Spinal cord (tissue), 10 donors: ENCODE measurements around the gene ASTN2. TPM values are rescaled to one million over a fixed set of nuclear protein-coding genes. Genes with fewer than 3 reads are reported as not detected.
A peak's percentile ranks its signal among the peaks of the same experiment; 100 is the strongest.

ENCODE experiments used
- DNase-seq, 6 donors: peaks; one replicate each; pipeline versions ENCODE4 v3.0.0 to v3.0.0-alpha.2; 2013 to 2015; ENCODE audit warnings: low spot score in 6 of 6, low read depth in 4 of 6
- H3K27ac ChIP-seq: one replicate; pipeline ENCODE4 v1.5.1; 2013; ENCODE audit warnings: low read depth, low read length, control low read depth
- H3K27me3 ChIP-seq: one replicate; pipeline ENCODE4 v1.6.1; 2013; ENCODE audit warnings: low read length; ENCODE audit not compliant: control insufficient read depth, insufficient read depth
- H3K36me3 ChIP-seq: one replicate; pipeline ENCODE4 v1.6.1; 2013; ENCODE audit warnings: low read length; ENCODE audit not compliant: control insufficient read depth, insufficient read depth
- H3K4me1 ChIP-seq: one replicate; pipeline ENCODE4 v1.6.1; 2013; ENCODE audit warnings: low read length; ENCODE audit not compliant: control insufficient read depth, insufficient read depth
- H3K4me3 ChIP-seq: one replicate; pipeline ENCODE4 v1.5.1; 2013; ENCODE audit warnings: low read depth, low read length, control low read depth
- H3K9me3 ChIP-seq: one replicate; pipeline ENCODE4 v1.6.1; 2013; ENCODE audit warnings: low read length; ENCODE audit not compliant: control insufficient read depth, insufficient read depth
- WGBS: methylation state at CpG from one replicate; pipeline ENCODE4 v1.1.5; 2013; ENCODE audit warnings: missing lambda C conversion rate; ENCODE audit not compliant: insufficient coverage; 5-methylcytosine and 5-hydroxymethylcytosine counted together
- polyA plus RNA-seq, 2 donors: library from polyadenylated mRNA; unstranded; fragments of 120-200 nt; gene quantifications; one replicate each; pipeline ENCODE4 v1.2.1, GENCODE V29; 2013; ENCODE audit not compliant: insufficient read length in 2 of 2
- total RNA-seq, 2 donors: library from RNA; depleted of rRNA in 1 of 2; stranded (reverse); fragments of 120-200 nt in 1 of 2; fragments of >200 nt in 1 of 2; gene quantifications; one replicate each; pipeline versions ENCODE4 v1.2.3 to v1.2.4, GENCODE V29; 2013 to 2014
- donor health status: healthy.

Gene ASTN2
- total and polyA plus RNA-seq, 4 donors, result 35.8 to 48.8 (median 41.4) TPM

DNA sequence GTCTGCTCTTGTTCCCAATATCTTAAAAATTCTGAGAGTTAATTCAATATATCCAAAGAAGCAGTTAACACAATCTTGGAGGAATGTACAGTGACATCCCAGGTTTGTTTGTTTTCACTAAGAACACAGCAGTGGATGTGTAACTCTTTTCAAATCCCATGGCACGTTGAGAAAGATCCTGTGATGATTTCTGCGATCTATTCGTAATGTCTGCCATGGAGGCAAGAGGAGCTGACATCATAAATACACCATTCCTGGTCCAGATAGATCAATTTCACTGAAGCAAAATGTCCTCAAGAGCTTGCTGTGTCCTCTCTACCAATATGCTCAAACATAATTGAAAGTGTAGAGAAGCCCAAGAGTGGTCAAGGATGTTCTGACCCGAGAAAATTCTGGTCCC, 980.5 kb downstream of the ASTN2 start:
- H3K4me1 ChIP-seq, result no peaks in the 10 kb centered on the region
- H3K27ac ChIP-seq, result no peak overlapping the region
- no peak overlapping the region for H3K4me3 ChIP-seq
- H3K27me3 ChIP-seq, result no peaks in the 10 kb centered on the region
- H3K9me3 ChIP-seq, result no peaks in the 10 kb centered on the region
- DNase-seq, result no peak
- H3K36me3 ChIP-seq, result no peaks in the 10 kb centered on the region
- WGBS, result 80% methylated on average over 1 of the region's 4 CpGs

DNA sequence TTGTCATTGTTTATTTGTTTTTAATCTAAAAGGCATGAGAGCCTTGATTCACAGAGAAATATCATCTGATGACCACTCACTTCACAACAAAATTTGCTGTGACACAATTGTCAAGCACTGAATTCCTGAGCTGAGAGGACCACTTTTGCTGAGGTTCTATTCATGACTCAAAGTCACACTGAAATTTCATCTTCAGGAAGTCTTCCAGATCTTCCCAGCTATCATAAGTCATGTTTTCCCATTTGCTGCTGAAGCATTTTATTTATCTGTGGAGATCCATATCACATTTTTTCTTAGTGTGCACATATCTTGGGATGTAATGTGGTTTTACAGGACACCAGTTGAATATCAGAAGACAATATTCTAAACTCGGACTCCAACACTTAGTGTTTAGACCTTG, 982.8 kb downstream of the ASTN2 start:
- no peak for DNase-seq
- no peak overlapping the region for H3K27ac ChIP-seq
- no CpG with 5 or more reads among the region's 1 CpG for WGBS

DNA sequence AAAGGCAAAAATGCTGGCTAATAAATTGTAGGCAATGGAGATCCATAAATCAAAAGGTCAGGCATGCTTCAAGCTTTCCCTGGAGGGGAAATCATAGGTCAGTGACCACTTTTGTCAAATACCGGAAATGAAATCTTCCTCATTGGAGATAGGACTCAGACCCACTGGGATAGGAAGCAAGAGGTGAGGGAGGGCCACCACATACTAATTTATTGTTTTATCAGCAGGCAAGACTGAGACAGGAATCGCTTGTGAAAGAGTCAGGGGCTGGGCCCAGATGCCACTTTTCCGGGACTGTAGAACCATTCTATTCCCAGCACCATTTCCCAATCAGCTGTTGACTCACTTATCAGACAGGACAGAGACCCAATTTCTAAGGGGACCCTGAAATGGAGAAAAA, 984.0 kb downstream of the ASTN2 start:
- no peaks in the 10 kb centered on the region for H3K27me3 ChIP-seq
- H3K4me1 ChIP-seq, result no peaks in the 10 kb centered on the region
- no peak overlapping the region for H3K27ac ChIP-seq
- WGBS, result 100% methylated on average over 1 of the region's 3 CpGs
- peaks cover under 1% of the 10 kb centered on the region for H3K36me3 ChIP-seq
- no peaks in the 10 kb centered on the region for H3K9me3 ChIP-seq
- no peak for DNase-seq
- no peak overlapping the region for H3K4me3 ChIP-seq

More for the DNA sequence above, 982.8 kb downstream of the ASTN2 start:
- Histone ChIP-seq H3K36me3 (no peaks in the 10 kb centered on the region), H3K4me3 (no peak overlapping the region), H3K4me1 (no peaks in the 10 kb centered on the region), H3K9me3 (no peaks in the 10 kb centered on the region), H3K27me3 (no peaks in the 10 kb centered on the region)

DNA sequence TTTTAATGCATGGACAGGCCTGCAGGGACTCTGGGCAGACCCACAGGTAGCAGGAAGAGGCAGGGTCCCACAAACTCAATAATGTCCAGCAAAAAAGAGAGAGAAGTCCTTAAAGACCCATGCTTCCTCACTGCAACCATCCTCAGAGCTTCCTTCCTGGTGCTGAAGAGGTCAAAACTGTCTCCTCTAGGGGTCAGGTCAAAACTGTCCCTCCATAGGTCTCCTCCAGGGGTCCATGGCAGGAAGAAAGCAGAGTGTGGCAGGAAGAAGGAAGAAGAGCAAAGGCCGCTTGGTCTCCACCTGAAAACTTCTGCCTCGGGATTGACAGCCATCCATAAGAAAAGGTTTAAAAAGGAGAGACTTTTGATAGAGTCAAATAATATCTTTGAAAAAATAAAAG, 989.6 kb downstream of the ASTN2 start:
- no peaks in the 10 kb centered on the region for H3K4me1 ChIP-seq
- H3K27ac ChIP-seq, result no peak overlapping the region
- DNase-seq, result no peak
- H3K9me3 ChIP-seq, result no peaks in the 10 kb centered on the region
- peaks cover 8% of the 10 kb centered on the region for H3K36me3 ChIP-seq
- no peaks in the 10 kb centered on the region for H3K27me3 ChIP-seq
- no peak overlapping the region for H3K4me3 ChIP-seq
- 92% methylated on average over 2 of the region's 2 CpGs for WGBS

DNA sequence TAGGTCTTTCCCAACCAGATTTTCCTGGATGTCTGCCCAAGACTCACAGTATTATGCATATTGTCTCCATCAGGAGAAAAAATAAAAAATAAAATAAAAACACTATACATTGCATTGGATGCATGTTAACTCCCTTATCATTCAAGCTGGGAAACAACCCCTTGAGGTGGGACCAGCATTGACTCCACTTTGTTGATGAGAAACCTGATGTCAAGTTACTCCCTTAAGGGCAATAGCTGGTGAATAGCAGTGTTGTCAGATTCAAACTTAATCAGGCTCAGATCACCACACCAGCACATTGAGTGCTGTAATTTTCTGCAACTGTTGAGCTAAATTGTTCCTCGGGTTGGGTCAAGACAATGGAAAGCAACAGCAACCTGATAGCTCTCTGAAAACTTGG, 991.7 kb downstream of the ASTN2 start:
- Histone ChIP-seq H3K4me1 (no peaks in the 10 kb centered on the region), H3K27me3 (no peaks in the 10 kb centered on the region), H3K9me3 (no peaks in the 10 kb centered on the region), H3K27ac (no peak overlapping the region), H3K4me3 (no peak overlapping the region), H3K36me3 (peaks cover 8% of the 10 kb centered on the region)
- DNase-seq, result peak in 1 of 6 donors; percentile 13
- WGBS, result 80% methylated on average over 1 of the region's 1 CpG

DNA sequence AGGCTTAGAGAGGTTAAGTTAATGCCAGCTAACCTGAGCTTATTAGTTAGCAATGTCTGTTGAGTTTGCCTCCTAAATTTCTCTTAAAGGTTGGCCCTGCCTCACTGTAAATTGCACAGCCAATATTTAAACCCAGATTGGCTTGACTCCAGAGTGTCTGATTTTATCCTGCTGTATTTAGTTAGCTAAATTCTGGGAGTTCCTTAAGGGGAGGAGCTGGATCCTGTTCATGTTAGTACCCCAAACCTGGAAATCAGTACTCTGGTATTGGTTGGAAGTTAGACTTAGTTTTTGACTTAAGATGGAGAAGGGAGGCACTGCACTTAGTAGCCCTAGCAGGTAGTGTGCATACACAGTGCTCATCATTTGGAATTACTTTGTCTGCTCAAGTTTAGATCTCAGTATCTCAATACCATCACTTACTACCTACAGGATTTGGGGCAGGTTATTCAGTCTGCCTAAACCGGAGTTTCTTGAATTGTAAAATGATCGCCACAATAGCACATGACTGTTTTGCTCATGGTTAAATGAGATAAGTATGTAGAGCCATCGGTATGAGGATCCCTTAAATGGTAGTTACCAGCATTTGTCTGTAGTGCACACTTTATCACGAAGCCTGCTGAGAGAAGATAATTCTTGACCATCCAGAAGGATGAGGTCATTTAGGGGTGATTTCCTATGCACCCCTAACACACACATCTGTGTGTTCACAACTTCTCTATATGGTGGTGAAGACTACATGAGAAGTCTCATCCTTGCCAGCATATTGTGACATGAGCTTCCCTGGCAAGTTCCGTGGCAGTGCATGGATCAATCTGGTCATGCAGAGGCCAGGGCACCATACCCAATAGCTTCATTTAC, 992.5 kb downstream of the ASTN2 start:
- no peak overlapping the region for H3K27ac ChIP-seq
- H3K4me1 ChIP-seq, result no peaks in the 10 kb centered on the region
- H3K4me3 ChIP-seq, result no peak overlapping the region
- no peaks in the 10 kb centered on the region for H3K9me3 ChIP-seq
- DNase-seq, result no peak
- WGBS, result 90% methylated on average over 3 of the region's 5 CpGs
- peaks cover 8% of the 10 kb centered on the region for H3K36me3 ChIP-seq
- no peaks in the 10 kb centered on the region for H3K27me3 ChIP-seq

DNA sequence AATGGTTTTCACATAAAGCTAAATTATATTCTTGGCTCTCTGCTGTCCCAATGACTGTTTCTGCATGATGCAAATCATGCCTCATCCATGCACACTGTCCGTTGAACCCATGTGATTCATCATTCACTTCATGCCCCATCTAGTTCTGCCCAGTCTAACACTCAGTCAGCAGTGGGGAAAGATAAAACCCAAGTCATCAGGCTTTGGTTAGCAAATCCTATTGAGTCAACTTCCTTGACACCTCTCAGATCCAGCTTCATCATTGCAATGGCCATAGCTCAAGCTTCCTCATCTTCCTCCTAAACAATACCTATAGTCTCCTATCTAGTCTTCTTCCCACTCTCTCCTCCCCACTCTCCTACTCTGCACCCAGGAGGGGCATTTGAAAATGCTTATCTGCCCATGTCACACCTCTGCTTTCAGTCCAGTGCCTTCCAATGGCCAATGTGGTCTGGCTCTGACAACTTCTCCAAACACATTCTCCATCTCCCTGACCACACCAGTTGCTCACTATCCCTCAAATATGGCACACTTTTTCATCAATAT, 993.8 kb downstream of the ASTN2 start:
- Histone ChIP-seq H3K27me3 (no peaks in the 10 kb centered on the region), H3K9me3 (no peaks in the 10 kb centered on the region), H3K36me3 (peaks cover 8% of the 10 kb centered on the region), H3K4me3 (no peak overlapping the region), H3K27ac (no peak overlapping the region), H3K4me1 (no peaks in the 10 kb centered on the region)
- no peak for DNase-seq
- WGBS, result 93% methylated on average over 1 of the region's 1 CpG

DNA sequence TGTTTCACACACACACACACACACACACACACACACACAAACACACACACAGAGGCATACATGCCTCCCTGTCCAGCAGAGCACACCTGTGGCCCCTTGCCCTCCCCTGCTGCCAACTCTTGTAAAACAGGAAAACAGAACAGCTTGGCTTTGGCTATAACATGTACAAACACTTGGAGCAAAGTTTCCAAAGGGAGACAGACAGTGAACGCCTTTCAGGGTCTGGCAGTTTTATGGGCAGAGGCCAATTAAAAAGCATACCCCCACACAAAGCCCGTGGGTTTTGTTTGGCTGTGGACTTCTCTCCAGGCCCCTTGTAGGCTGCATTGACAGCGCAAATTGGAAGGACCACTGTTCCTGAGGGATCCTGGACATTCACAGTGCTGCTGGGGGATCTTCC, 995.7 kb downstream of the ASTN2 start:
- no peaks in the 10 kb centered on the region for H3K9me3 ChIP-seq
- WGBS, result 67% methylated on average over 1 of the region's 3 CpGs
- H3K4me3 ChIP-seq, result no peak overlapping the region
- H3K36me3 ChIP-seq, result no peaks in the 10 kb centered on the region
- H3K4me1 ChIP-seq, result no peaks in the 10 kb centered on the region
- no peak for DNase-seq
- no peaks in the 10 kb centered on the region for H3K27me3 ChIP-seq
- H3K27ac ChIP-seq, result no peak overlapping the region

DNA sequence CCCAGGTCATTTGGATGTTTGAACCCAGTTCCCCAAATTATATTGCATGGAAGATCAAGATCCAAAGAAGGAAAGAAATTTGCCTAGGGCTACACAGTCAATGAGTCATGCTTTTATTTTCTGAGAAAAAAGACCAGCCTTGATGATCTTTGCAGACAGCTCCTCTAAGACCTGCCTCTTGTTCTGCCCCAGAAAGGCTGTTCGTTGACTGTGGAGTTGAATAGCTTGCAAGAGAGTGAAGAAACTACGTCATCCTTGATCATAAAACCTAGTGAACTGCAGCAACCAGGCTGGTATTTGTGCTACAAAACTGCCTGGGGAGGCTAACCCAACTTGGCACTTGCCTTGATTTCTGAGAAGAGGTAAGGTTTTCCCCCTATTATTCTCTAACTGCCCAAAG, 997.4 kb downstream of the ASTN2 start:
- H3K4me1 ChIP-seq, result no peaks in the 10 kb centered on the region
- 67% methylated on average over 1 of the region's 2 CpGs for WGBS
- H3K36me3 ChIP-seq, result no peaks in the 10 kb centered on the region
- no peak overlapping the region for H3K4me3 ChIP-seq
- H3K9me3 ChIP-seq, result no peaks in the 10 kb centered on the region
- H3K27ac ChIP-seq, result no peak overlapping the region
- no peak for DNase-seq
- no peaks in the 10 kb centered on the region for H3K27me3 ChIP-seq

DNA sequence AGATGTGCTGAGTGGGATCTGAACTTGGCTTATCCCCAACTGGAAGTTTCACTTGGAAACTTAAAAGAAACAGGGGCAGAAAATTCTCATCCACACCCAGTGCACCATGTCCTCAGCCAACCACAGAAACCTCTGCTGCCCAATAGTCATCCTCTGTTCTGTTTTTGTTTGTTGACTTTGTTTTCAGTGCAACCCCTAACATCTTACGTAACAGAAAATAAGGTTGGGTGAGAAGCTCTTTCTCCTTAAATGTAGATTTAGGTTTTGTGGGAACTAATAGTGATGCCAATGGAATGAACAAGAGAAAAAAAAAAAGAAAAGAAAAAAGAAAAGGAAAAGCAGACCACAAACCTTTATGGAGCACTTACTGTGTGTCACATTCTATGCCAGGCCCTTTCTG, 998.4 kb downstream of the ASTN2 start:
- no CpG with 5 or more reads among the region's 1 CpG for WGBS
- Histone ChIP-seq H3K36me3 (no peaks in the 10 kb centered on the region), H3K9me3 (no peaks in the 10 kb centered on the region), H3K4me3 (no peak overlapping the region), H3K27ac (no peak overlapping the region), H3K4me1 (no peaks in the 10 kb centered on the region), H3K27me3 (no peaks in the 10 kb centered on the region)
- no peak for DNase-seq
